DOHH2 (cell line): ENCODE measurements around the gene MYOF.

ENCODE experiments used
- EZH2phosphoT487 ChIP-seq: fragments of 200-600 bp; sonication (generic); IDR thresholded peaks from 2 replicates; pipeline ENCODE4 v1.6.1; 2017; ENCODE audit warnings: borderline replicate concordance, mild to moderate bottlenecking, antibody characterized with exemption, low read length, moderate library complexity, mixed read lengths
- TF ChIP-seq, protein P1 (sequence below): fragments of 200-600 bp; sonication (generic); IDR thresholded peaks from one replicate; pipeline ENCODE4 v1.5.1; 2014; ENCODE audit warnings: antibody characterized with exemption, mild to moderate bottlenecking, low read depth, low read length; ENCODE audit not compliant: poor library complexity, severe bottlenecking

DNA sequence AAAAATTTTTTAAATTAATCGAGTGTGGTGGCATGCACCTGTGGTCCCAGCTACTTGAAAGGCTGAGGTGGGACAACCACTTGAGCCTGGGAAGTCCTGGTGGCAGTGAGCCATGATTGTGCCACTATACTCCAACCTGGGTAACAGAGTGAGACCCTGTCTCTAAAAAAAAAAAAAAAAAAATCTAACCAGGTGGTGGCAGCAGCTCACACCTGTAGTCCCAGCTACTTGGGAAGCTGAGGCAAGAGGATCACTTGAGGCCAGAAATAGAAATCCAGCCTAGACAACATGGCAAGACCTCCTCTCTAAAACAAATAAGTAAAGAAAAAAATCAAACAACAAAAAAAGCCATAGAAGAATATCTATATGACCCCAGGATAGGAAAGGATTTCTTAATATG, 3.6 kb upstream of the MYOF start:
- TF ChIP-seq, protein P1, sequence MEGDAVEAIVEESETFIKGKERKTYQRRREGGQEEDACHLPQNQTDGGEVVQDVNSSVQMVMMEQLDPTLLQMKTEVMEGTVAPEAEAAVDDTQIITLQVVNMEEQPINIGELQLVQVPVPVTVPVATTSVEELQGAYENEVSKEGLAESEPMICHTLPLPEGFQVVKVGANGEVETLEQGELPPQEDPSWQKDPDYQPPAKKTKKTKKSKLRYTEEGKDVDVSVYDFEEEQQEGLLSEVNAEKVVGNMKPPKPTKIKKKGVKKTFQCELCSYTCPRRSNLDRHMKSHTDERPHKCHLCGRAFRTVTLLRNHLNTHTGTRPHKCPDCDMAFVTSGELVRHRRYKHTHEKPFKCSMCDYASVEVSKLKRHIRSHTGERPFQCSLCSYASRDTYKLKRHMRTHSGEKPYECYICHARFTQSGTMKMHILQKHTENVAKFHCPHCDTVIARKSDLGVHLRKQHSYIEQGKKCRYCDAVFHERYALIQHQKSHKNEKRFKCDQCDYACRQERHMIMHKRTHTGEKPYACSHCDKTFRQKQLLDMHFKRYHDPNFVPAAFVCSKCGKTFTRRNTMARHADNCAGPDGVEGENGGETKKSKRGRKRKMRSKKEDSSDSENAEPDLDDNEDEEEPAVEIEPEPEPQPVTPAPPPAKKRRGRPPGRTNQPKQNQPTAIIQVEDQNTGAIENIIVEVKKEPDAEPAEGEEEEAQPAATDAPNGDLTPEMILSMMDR, result no peak
- no peak for TF ChIP-seq EZH2phosphoT487
